Activated T-cell treated with anti-CD3 and anti-CD28 coated beads, Interleukin-2, amount 50 U/mL, for 72 hours (primary cell): ENCODE measurements around the gene ANP32A. TPM values are rescaled to one million over a fixed set of nuclear protein-coding genes. Genes with fewer than 3 reads are reported as not detected.

ENCODE experiments used
- ATAC-seq, 2 donors: fragments of 150-1000 bp; cut with Tn5 transposase; replicated peaks in 1 of 2; 2 replicates each; pipeline ENCODE4 v1.10.0; 2021; ENCODE audit warnings: moderate library complexity in 2 of 2, mild to moderate bottlenecking in 1 of 2
- DNase-seq, 2 donors: peaks; one replicate each; pipeline ENCODE4 v3.0.0; 2021 to 2022; ENCODE audit warnings: mixed read lengths in 1 of 2
- H3K27ac Mint-ChIP-seq: one replicate; pipeline ENCODE4 v1.8.0; 2022; ENCODE audit warnings: mild to moderate bottlenecking, moderate library complexity, mixed read lengths
- H3K27me3 Mint-ChIP-seq: one replicate; pipeline ENCODE4 v1.8.0; 2022; ENCODE audit warnings: low read depth, mixed read lengths
- H3K36me3 Mint-ChIP-seq, 2 donors: one replicate each; pipeline ENCODE4 v1.8.0; 2022; ENCODE audit warnings: mixed read lengths in 2 of 2, mild to moderate bottlenecking in 1 of 2; ENCODE audit not compliant: insufficient read depth in 2 of 2
- H3K4me1 Mint-ChIP-seq: one replicate; pipeline ENCODE4 v1.8.0; 2022; ENCODE audit warnings: low read depth, mixed read lengths
- H3K4me3 Mint-ChIP-seq, 2 donors: one replicate each; pipeline ENCODE4 v1.8.0; 2022; ENCODE audit warnings: mild to moderate bottlenecking in 2 of 2, mixed read lengths in 2 of 2, moderate library complexity in 2 of 2
- H3K9me3 Mint-ChIP-seq, 2 donors: one replicate each; pipeline ENCODE4 v1.8.0; 2022; ENCODE audit warnings: mixed read lengths in 2 of 2
- total RNA-seq, 2 donors: library from RNA; stranded (reverse); gene quantifications; one replicate each; pipeline ENCODE4 v1.2.3, GENCODE V29; 2022

The ANP32A gene
- total RNA-seq, 2 donors from 2014 or later = 200 to 204 TPM

GRCh38 chr15:68734352-68734751, 86.3 kb downstream of the ANP32A start:
- ATAC-seq (no peak), DNase-seq (no peak)
- H3K4me1 Mint-ChIP-seq = peaks cover 5% of the 10 kb centered on the region
- no peaks in the 10 kb centered on the region for H3K36me3 Mint-ChIP-seq
- H3K27ac Mint-ChIP-seq = no peak overlapping the region
- H3K4me3 Mint-ChIP-seq = no peak overlapping the region
- peaks cover 0 to 3% of the 10 kb centered on the region in 2 donors for H3K9me3 Mint-ChIP-seq
- no peaks in the 10 kb centered on the region for H3K27me3 Mint-ChIP-seq

DNA sequence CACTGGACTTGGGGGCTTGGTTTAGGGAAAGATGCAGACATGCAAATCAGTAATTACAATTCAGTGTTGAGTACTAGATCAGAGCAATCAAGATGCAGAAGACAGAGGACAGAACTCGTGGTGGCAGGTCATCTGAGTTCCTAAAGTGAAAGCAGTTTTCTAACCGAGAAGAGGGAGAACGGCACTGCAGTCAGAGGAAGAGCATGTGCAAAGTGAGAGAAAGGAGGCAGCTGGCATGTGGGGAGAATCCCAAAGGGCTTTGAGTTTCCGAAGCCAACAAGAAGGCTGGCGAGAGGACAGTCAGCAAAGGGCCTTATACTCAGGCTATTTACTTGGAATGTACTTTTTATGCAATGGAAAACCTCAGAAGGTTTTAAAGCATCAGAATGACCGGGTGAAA, 87.0 kb downstream of the ANP32A start:
- Mint-ChIP-seq H3K36me3 (no peaks in the 10 kb centered on the region), H3K4me3 (no peak overlapping the region), H3K27ac (no peak overlapping the region), H3K9me3 (peaks cover 0 to 3% of the 10 kb centered on the region in 2 donors), H3K27me3 (no peaks in the 10 kb centered on the region), H3K4me1 (peaks cover 5% of the 10 kb centered on the region)
- DNase-seq = no peak
- no peak for ATAC-seq

GRCh38 chr15:68732451-68732850, 88.2 kb downstream of the ANP32A start:
- Mint-ChIP-seq H3K9me3 (peaks cover 0 to 3% of the 10 kb centered on the region in 2 donors), H3K4me3 (no peak overlapping the region), H3K27me3 (no peaks in the 10 kb centered on the region), H3K36me3 (no peaks in the 10 kb centered on the region), H3K4me1 (peaks cover 5% of the 10 kb centered on the region), H3K27ac (no peak overlapping the region)
- no peak for ATAC-seq
- no peak for DNase-seq

- ATAC-seq (no peak), DNase-seq (no peak)
- peaks cover 5% of the 10 kb centered on the region for H3K4me1 Mint-ChIP-seq
- H3K9me3 Mint-ChIP-seq = peaks cover 0 to 3% of the 10 kb centered on the region in 2 donors
- no peaks in the 10 kb centered on the region for H3K27me3 Mint-ChIP-seq
- H3K27ac Mint-ChIP-seq = no peak overlapping the region
- no peaks in the 10 kb centered on the region for H3K36me3 Mint-ChIP-seq
- no peak overlapping the region for H3K4me3 Mint-ChIP-seq
Observed at GRCh38 chr15:68730976-68731897, 89.5 kb downstream of the ANP32A start.

- H3K27ac Mint-ChIP-seq = no peak overlapping the region
- no peaks in the 10 kb centered on the region for H3K27me3 Mint-ChIP-seq
- H3K36me3 Mint-ChIP-seq = no peaks in the 10 kb centered on the region
- no peak overlapping the region for H3K4me3 Mint-ChIP-seq
- peaks cover 0 to 3% of the 10 kb centered on the region in 2 donors for H3K9me3 Mint-ChIP-seq
- peak in 1 of 2 donors; percentile 13 for DNase-seq
- no peak for ATAC-seq
- H3K4me1 Mint-ChIP-seq = peaks cover 5% of the 10 kb centered on the region
Observed at GRCh38 chr15:68730471-68730919, 90.2 kb downstream of the ANP32A start.

DNA sequence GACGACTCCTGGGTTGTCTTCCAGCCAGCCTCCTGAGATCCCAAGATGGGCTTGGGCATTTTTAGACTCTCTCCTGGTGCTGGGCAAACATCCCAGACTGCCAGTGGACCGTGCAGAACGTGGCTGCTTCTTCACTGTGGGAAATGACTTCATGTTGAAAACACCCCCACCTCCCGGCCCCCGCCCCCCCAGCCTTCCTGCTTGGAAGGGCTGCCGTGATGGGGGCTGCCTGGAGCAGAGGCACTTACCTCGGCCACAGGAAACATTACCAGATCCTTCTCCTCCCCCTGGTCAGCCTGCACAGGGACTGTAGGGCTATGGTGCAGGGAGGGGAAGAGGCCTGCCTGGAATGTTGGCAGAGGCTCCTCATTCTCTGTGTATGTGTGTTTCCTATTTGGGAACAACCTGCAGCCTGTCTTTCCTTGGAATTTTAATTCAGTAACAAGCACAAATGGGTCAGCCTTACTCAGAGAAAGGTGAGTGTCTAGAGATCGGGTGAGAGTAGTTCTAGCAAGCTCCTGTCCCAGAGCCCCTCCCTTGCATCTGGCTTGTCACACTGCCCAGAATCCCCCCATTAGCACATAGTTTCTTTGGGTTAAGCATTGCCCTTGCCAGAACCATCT, 90.8 kb downstream of the ANP32A start:
- no peak overlapping the region for H3K4me3 Mint-ChIP-seq
- peaks cover 5% of the 10 kb centered on the region for H3K4me1 Mint-ChIP-seq
- no peaks in the 10 kb centered on the region for H3K27me3 Mint-ChIP-seq
- H3K9me3 Mint-ChIP-seq = peaks cover 0 to 2% of the 10 kb centered on the region in 2 donors
- DNase-seq (no peak), ATAC-seq (no peak)
- no peak overlapping the region for H3K27ac Mint-ChIP-seq
- H3K36me3 Mint-ChIP-seq = no peaks in the 10 kb centered on the region

Other genes starting within 250 kb of the ANP32A start
- gene CORO2B, start 241.9 kb downstream of the ANP32A start, total RNA-seq = under 1 TPM in 1 of 2 donors, not detected in 1; 0.07 TPM
- 1 to 10 TPM in 1 of 2 donors, under 1 TPM in 1; 0.58 to 2.0 TPM for gene SPESP1, start 109.6 kb upstream of the ANP32A start, total RNA-seq
- gene NOX5, start 193.8 kb upstream of the ANP32A start, total RNA-seq = not detected